Neural progenitor cell (in vitro differentiated cells): ENCODE data around the gene COG3. TPM values are rescaled to one million over a fixed set of nuclear protein-coding genes. Genes with fewer than 3 reads are reported as not detected.

Source experiments
- DNase-seq: peaks from one replicate; pipeline ENCODE4 v3.0.0-alpha.2; 2016; ENCODE audit warnings: low spot score
- H2AFZ ChIP-seq: fragments of 200-600 bp; sonication (generic); replicated peaks from 2 replicates; pipeline ENCODE4 v1.6.1; 2016; ENCODE audit warnings: antibody characterized with exemption
- H3F3A ChIP-seq: fragments of 200-600 bp; sonication (generic); 2 replicates; pipeline ENCODE4 v1.6.1; 2016; ENCODE audit warnings: antibody characterized with exemption, low read depth
- H3K27ac ChIP-seq: fragments of 200-600 bp; sonication (generic); 2 replicates; pipeline ENCODE4 v1.5.1; 2016; ENCODE audit warnings: mild to moderate bottlenecking
- H3K27me3 ChIP-seq: fragments of 200-600 bp; sonication (generic); 2 replicates; pipeline ENCODE4 v1.6.1; 2016; ENCODE audit warnings: mild to moderate bottlenecking, moderate library complexity
- H3K36me3 ChIP-seq: fragments of 200-600 bp; sonication (generic); 2 replicates; pipeline ENCODE4 v1.5.1; 2016
- H3K4me1 ChIP-seq: fragments of 200-600 bp; sonication (generic); 2 replicates; pipeline ENCODE4 v1.6.1; 2016; ENCODE audit warnings: mixed run types
- H3K4me2 ChIP-seq: fragments of 200-600 bp; sonication (generic); 2 replicates; pipeline ENCODE4 v1.6.1; 2016
- H3K4me3 ChIP-seq: fragments of 200-600 bp; sonication (generic); 2 replicates; pipeline ENCODE4 v1.5.1; 2016
- H3K79me2 ChIP-seq: fragments of 200-600 bp; sonication (generic); 2 replicates; pipeline ENCODE4 v1.6.1; 2016; ENCODE audit warnings: low read depth
- H3K9ac ChIP-seq: fragments of 200-600 bp; sonication (generic); 2 replicates; pipeline ENCODE4 v1.6.1; 2016
- H3K9me3 ChIP-seq: fragments of 200-600 bp; sonication (generic); 2 replicates; pipeline ENCODE4 v1.5.1; 2016; ENCODE audit warnings: low read depth
- H4K20me1 ChIP-seq: fragments of 200-600 bp; sonication (generic); 2 replicates; pipeline ENCODE4 v1.6.1; 2016; ENCODE audit warnings: low read depth
- H3K27ac Mint-ChIP-seq: 3 replicates; pipeline ENCODE4 v1.8.0; 2021; ENCODE audit warnings: mixed read lengths
- H3K27me3 Mint-ChIP-seq: 2 replicates; pipeline ENCODE4 v1.8.0; 2022; ENCODE audit warnings: low read depth, mild to moderate bottlenecking, inconsistent platforms, moderate library complexity, mixed read lengths; ENCODE audit not compliant: insufficient read depth
- H3K36me3 Mint-ChIP-seq: 3 replicates; pipeline ENCODE4 v1.8.0; 2021; ENCODE audit warnings: mixed read lengths
- H3K4me1 Mint-ChIP-seq: 3 replicates; pipeline ENCODE4 v1.8.0; 2021; ENCODE audit warnings: mixed read lengths
- H3K4me3 Mint-ChIP-seq: 3 replicates; pipeline ENCODE4 v1.8.0; 2021; ENCODE audit warnings: mild to moderate bottlenecking, moderate library complexity, mixed read lengths
- H3K9me3 Mint-ChIP-seq: 3 replicates; pipeline ENCODE4 v1.8.0; 2020; ENCODE audit warnings: mixed read lengths
- EZH2 ChIP-seq: fragments of 200-600 bp; sonication (generic); IDR thresholded peaks from 2 replicates; pipeline ENCODE4 v1.6.1; 2017; ENCODE audit warnings: antibody characterized with exemption, mild to moderate bottlenecking, moderate library complexity
- EZH2phosphoT487 ChIP-seq: fragments of 200-600 bp; sonication (generic); IDR thresholded peaks from 2 replicates; pipeline ENCODE4 v1.6.1; 2017; ENCODE audit warnings: antibody characterized with exemption
- total RNA-seq: library from RNA; depleted of rRNA; stranded (reverse); fragments of >200 nt; gene quantifications from 2 replicates; pipeline ENCODE4 v1.2.3, GENCODE V29; 2015; ENCODE audit warnings: low replicate concordance
- TF ChIP-seq, protein P1 (sequence below): fragments of 200-600 bp; sonication (generic); IDR thresholded peaks from 2 replicates; pipeline ENCODE4 v1.5.1; 2017; ENCODE audit warnings: antibody characterized with exemption, mild to moderate bottlenecking

COG3 gene
- total RNA-seq, 1 donor from 2014 or later = 36.0 TPM

DNA sequence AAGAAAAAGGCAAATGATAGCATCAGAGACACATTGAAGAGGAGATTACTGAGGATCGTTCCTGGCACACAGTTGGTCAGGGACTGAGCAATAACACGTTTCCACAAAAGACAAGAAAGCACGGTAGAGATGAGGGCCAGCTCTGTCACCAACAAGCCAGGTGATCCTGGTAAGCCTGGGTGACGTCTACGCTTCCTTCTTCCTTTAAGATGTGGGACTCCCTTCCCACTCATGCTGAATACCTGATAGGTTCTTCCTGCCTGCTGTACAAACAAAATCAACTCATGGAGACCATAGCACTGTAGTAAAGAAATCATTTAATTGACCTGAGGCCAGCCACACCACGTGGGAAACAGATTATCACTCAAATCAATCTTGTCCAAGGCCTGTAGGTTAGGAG lies 19.7 kb upstream of the COG3 start:
- no peaks in the 10 kb centered on the region for H3K36me3 Mint-ChIP-seq
- H3K27ac ChIP-seq = no peak overlapping the region
- H3K4me1 Mint-ChIP-seq = peaks cover 4% of the 10 kb centered on the region
- H3K4me1 ChIP-seq = no peaks in the 10 kb centered on the region
- H3K4me3 Mint-ChIP-seq = no peak overlapping the region
- H3K9me3 ChIP-seq = no peaks in the 10 kb centered on the region
- no peaks in the 10 kb centered on the region for H3K79me2 ChIP-seq
- peaks cover 3% of the 10 kb centered on the region for H3K27me3 Mint-ChIP-seq
- TF ChIP-seq EZH2 = no peak
- TF ChIP-seq, protein P1, sequence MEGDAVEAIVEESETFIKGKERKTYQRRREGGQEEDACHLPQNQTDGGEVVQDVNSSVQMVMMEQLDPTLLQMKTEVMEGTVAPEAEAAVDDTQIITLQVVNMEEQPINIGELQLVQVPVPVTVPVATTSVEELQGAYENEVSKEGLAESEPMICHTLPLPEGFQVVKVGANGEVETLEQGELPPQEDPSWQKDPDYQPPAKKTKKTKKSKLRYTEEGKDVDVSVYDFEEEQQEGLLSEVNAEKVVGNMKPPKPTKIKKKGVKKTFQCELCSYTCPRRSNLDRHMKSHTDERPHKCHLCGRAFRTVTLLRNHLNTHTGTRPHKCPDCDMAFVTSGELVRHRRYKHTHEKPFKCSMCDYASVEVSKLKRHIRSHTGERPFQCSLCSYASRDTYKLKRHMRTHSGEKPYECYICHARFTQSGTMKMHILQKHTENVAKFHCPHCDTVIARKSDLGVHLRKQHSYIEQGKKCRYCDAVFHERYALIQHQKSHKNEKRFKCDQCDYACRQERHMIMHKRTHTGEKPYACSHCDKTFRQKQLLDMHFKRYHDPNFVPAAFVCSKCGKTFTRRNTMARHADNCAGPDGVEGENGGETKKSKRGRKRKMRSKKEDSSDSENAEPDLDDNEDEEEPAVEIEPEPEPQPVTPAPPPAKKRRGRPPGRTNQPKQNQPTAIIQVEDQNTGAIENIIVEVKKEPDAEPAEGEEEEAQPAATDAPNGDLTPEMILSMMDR = no peak
- no peak for DNase-seq
- no peaks in the 10 kb centered on the region for H3K9me3 Mint-ChIP-seq
- H2AFZ ChIP-seq = no peak overlapping the region
- H3K4me2 ChIP-seq = no peak overlapping the region
- H3K27me3 ChIP-seq = no peaks in the 10 kb centered on the region
- H3K4me3 ChIP-seq = no peak overlapping the region
- no peaks in the 10 kb centered on the region for H3K36me3 ChIP-seq
- H4K20me1 ChIP-seq = no peaks in the 10 kb centered on the region
- no peak overlapping the region for H3K27ac Mint-ChIP-seq
- H3F3A ChIP-seq = no peaks in the 10 kb centered on the region
- no peak overlapping the region for H3K9ac ChIP-seq

DNA sequence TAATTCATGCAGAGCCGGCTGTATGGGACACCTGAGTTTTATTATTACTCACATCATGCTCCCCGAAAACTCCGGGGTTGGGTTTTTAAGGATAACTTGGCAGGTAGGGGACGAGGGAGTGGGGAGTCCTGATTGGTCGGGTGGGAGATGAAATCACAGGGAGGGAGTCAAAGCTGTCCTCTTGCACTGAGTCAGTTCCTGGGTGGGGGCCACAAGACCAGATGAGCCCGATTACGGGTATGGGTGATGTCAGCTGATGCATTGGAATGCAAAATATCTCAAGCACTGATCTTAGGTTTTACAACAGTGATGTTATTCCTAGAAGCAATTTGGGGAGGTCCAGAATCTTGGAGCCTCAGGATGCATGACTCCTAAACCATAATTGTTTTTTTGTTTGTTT lies 18.6 kb upstream of the COG3 start:
- Histone ChIP-seq H3K27me3 (no peaks in the 10 kb centered on the region), H3K9me3 (no peaks in the 10 kb centered on the region), H3K4me2 (no peak overlapping the region), H3K79me2 (no peaks in the 10 kb centered on the region), H3K4me1 (no peaks in the 10 kb centered on the region), H3F3A (no peaks in the 10 kb centered on the region), H3K27ac (no peak overlapping the region), H3K4me3 (no peak overlapping the region), H4K20me1 (no peaks in the 10 kb centered on the region), H2AFZ (no peak overlapping the region), H3K36me3 (no peaks in the 10 kb centered on the region), H3K9ac (no peak overlapping the region)
- Mint-ChIP-seq H3K4me1 (peaks cover 4% of the 10 kb centered on the region), H3K4me3 (no peak overlapping the region), H3K9me3 (no peaks in the 10 kb centered on the region), H3K36me3 (no peaks in the 10 kb centered on the region), H3K27me3 (peaks cover 3% of the 10 kb centered on the region), H3K27ac (no peak overlapping the region)
- TF ChIP-seq EZH2 (no peak), EZH2phosphoT487 (no peak)
- TF ChIP-seq, protein P1 = no peak
- no peak for DNase-seq

DNA sequence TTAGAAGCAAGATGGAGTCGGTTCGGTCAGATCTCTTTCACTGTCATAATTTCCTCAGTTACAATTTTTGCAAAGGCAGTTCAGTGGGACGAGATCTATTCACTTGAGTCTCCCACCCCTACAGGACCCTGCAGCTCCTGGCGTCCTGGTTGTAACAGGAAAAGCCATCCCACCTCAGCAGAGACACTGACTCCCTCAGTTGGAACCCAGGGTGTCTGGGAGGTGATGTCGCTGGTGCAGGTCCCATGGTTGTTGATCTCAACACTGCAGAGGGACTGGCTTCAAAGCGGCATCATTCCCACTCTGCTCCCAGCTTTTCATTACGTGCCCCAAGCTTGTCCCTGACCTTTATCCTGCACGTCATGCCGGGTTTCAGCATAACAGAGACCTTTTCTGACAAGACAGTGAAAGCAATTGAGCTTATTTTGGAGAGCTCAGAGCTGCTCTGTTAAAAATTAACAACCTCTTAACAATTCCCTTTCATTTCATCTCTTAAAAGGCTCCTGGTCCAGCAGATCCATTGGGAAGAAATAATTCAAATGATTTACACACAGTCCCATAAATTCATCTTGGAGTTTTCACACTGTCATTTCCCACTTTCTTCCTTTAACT lies 17.6 kb upstream of the COG3 start:
- H3K27ac ChIP-seq = no peak overlapping the region

More for the DNA sequence above, 17.6 kb upstream of the COG3 start:
- H2AFZ ChIP-seq = no peak overlapping the region
- H3K4me3 Mint-ChIP-seq = no peak overlapping the region
- no peak for DNase-seq
- H3K4me1 ChIP-seq = no peaks in the 10 kb centered on the region
- no peak overlapping the region for H3K27ac Mint-ChIP-seq
- no peaks in the 10 kb centered on the region for H3F3A ChIP-seq
- no peaks in the 10 kb centered on the region for H3K36me3 ChIP-seq
- no peaks in the 10 kb centered on the region for H3K36me3 Mint-ChIP-seq
- TF ChIP-seq, protein P1 = no peak
- TF ChIP-seq EZH2phosphoT487 = no peak
- no peak for TF ChIP-seq EZH2
- H3K9me3 Mint-ChIP-seq = no peaks in the 10 kb centered on the region
- no peaks in the 10 kb centered on the region for H3K27me3 ChIP-seq
- no peak overlapping the region for H3K4me2 ChIP-seq
- H3K4me3 ChIP-seq = no peak overlapping the region
- H4K20me1 ChIP-seq = no peaks in the 10 kb centered on the region
- H3K9me3 ChIP-seq = no peaks in the 10 kb centered on the region
- peaks cover 2% of the 10 kb centered on the region for H3K4me1 Mint-ChIP-seq
- no peak overlapping the region for H3K9ac ChIP-seq
- no peaks in the 10 kb centered on the region for H3K79me2 ChIP-seq
- peaks cover 3% of the 10 kb centered on the region for H3K27me3 Mint-ChIP-seq
